Endodermal cell (in vitro differentiated cells): ENCODE measurements around the gene SMNDC1. TPM values are rescaled to one million over a fixed set of nuclear protein-coding genes. Genes with fewer than 3 reads are reported as not detected.

ENCODE experiments used
- DNase-seq: peaks from one replicate; pipeline ENCODE4 v3.0.0-alpha.2; 2017
- H3K27ac ChIP-seq: 2 replicates; pipeline ENCODE4 v1.5.1; 2013; ENCODE audit warnings: mild to moderate bottlenecking, low read depth, low read length, moderate library complexity
- H3K27me3 ChIP-seq: 2 replicates; pipeline ENCODE4 v1.6.1; 2013; ENCODE audit warnings: mild to moderate bottlenecking, low read length, moderate library complexity; ENCODE audit not compliant: insufficient read depth, control insufficient read depth, poor library complexity, severe bottlenecking
- H3K36me3 ChIP-seq: 2 replicates; pipeline ENCODE4 v1.7.0; 2013; ENCODE audit warnings: mild to moderate bottlenecking, low read length, moderate library complexity; ENCODE audit not compliant: control insufficient read depth, insufficient read depth
- H3K4me1 ChIP-seq: one replicate; pipeline ENCODE4 v1.7.0; 2013; ENCODE audit warnings: low read length; ENCODE audit not compliant: control insufficient read depth, insufficient read depth
- H3K4me3 ChIP-seq: 2 replicates; pipeline ENCODE4 v1.5.1; 2013; ENCODE audit warnings: mild to moderate bottlenecking, low read length, moderate library complexity
- H3K9ac ChIP-seq: 2 replicates; pipeline ENCODE4 v1.6.1; 2013; ENCODE audit warnings: mild to moderate bottlenecking, low read length, moderate library complexity; ENCODE audit not compliant: poor library complexity, severe bottlenecking; ENCODE audit errors: extremely low read depth
- H3K9me3 ChIP-seq: 2 replicates; pipeline ENCODE4 v1.6.1; 2013; ENCODE audit warnings: mild to moderate bottlenecking, low read length, moderate library complexity; ENCODE audit not compliant: control insufficient read depth
- H3K27ac Mint-ChIP-seq: 2 replicates; pipeline ENCODE4 v1.8.0; 2020; ENCODE audit warnings: mixed read lengths
- H3K27me3 Mint-ChIP-seq: 2 replicates; pipeline ENCODE4 v1.8.0; 2021; ENCODE audit warnings: mild to moderate bottlenecking, mixed read lengths; ENCODE audit not compliant: insufficient read depth
- H3K36me3 Mint-ChIP-seq: 2 replicates; pipeline ENCODE4 v1.8.0; 2020; ENCODE audit warnings: low read depth, mixed read lengths
- H3K4me1 Mint-ChIP-seq: 2 replicates; pipeline ENCODE4 v1.8.0; 2020; ENCODE audit warnings: mixed read lengths
- H3K4me3 Mint-ChIP-seq: 2 replicates; pipeline ENCODE4 v1.8.0; 2020; ENCODE audit warnings: mild to moderate bottlenecking, moderate library complexity, mixed read lengths
- H3K9me3 Mint-ChIP-seq: 2 replicates; pipeline ENCODE4 v1.8.0; 2020; ENCODE audit warnings: mild to moderate bottlenecking, mixed read lengths
- WGBS, 2 experiments: methylation state at CpG; one replicate each; pipeline versions ENCODE4 v1.1.5 to v1.1.7; 2013; ENCODE audit warnings: missing lambda C conversion rate in 2 of 2, mixed read lengths in 1 of 2; ENCODE audit not compliant: insufficient coverage in 1 of 2, insufficient read length in 1 of 2; 5-methylcytosine and 5-hydroxymethylcytosine counted together
- total RNA-seq, 2 donors: library from RNA; stranded (reverse); fragmentation: NEBNext Ultra II Directional in 1 of 2; extraction: Animal tissue kit (Norgen Biotek cat#: 25700) in 1 of 2; gene quantifications; 2 replicates in 1 of 2; 3 replicates in 1 of 2; pipeline ENCODE4 v1.2.1, GENCODE V29; 2021
- TF ChIP-seq, protein P1 (sequence below): fragments of 200-600 bp; sonication (generic); conservative IDR thresholded peaks from 2 replicates; pipeline ENCODE4 v1.5.0; 2021; ENCODE audit warnings: antibody characterized with exemption, mild to moderate bottlenecking

Gene SMNDC1
- total RNA-seq, 2 donors from 2014 or later: 52.9 to 65.6 TPM

DNA sequence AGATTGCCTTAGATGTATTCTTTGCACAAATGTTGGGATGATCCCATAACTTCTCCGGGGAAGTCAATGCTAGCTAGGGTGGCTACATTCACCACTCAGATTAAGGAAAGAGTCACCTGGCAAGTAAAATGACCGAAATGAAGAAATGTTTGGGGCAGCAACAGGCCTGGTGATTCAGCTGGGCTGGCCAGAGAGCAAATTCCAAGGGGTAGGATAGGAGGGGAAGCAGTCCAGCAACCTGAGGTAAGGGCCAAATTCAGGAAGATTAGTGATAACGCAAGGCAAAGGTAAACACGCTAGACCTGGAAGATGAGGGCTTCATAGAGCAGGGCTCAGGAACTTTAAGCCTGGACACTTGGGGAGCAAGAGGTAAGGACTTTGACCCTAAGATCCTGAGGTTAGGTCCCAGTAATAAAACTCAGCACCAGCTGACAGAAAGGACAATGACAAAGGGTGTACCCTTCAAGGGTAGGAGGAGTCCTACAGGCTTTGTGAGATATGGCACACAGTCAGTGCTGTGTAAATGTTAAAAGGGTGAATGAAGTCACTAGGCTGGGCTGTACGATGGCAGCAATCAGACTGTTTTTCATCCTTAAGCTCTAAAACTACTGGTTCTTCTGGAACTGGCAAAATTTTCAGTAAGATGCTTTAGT is 22.7 kb upstream of the SMNDC1 start:
- no peak overlapping the region for H3K27ac ChIP-seq
- Mint-ChIP-seq H3K4me3 (no peak overlapping the region), H3K36me3 (peaks cover 11% of the 10 kb centered on the region), H3K9me3 (peaks cover 62% of the 10 kb centered on the region), H3K27ac (no peak overlapping the region), H3K4me1 (peaks cover 26% of the 10 kb centered on the region), H3K27me3 (peaks cover 5% of the 10 kb centered on the region)
- H3K36me3 ChIP-seq: no peaks in the 10 kb centered on the region
- 92 to 94% methylated on average over 5 of the region's 5 CpGs for WGBS, 2 experiments
- TF ChIP-seq, protein P1, sequence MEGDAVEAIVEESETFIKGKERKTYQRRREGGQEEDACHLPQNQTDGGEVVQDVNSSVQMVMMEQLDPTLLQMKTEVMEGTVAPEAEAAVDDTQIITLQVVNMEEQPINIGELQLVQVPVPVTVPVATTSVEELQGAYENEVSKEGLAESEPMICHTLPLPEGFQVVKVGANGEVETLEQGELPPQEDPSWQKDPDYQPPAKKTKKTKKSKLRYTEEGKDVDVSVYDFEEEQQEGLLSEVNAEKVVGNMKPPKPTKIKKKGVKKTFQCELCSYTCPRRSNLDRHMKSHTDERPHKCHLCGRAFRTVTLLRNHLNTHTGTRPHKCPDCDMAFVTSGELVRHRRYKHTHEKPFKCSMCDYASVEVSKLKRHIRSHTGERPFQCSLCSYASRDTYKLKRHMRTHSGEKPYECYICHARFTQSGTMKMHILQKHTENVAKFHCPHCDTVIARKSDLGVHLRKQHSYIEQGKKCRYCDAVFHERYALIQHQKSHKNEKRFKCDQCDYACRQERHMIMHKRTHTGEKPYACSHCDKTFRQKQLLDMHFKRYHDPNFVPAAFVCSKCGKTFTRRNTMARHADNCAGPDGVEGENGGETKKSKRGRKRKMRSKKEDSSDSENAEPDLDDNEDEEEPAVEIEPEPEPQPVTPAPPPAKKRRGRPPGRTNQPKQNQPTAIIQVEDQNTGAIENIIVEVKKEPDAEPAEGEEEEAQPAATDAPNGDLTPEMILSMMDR: no peak
- H3K9ac ChIP-seq: no peak overlapping the region
- peaks cover 5% of the 10 kb centered on the region for H3K4me1 ChIP-seq
- DNase-seq: no peak
- H3K9me3 ChIP-seq: peaks cover 48% of the 10 kb centered on the region
- H3K4me3 ChIP-seq: peak overlapping the region; percentile 55
- H3K27me3 ChIP-seq: no peaks in the 10 kb centered on the region

DNA sequence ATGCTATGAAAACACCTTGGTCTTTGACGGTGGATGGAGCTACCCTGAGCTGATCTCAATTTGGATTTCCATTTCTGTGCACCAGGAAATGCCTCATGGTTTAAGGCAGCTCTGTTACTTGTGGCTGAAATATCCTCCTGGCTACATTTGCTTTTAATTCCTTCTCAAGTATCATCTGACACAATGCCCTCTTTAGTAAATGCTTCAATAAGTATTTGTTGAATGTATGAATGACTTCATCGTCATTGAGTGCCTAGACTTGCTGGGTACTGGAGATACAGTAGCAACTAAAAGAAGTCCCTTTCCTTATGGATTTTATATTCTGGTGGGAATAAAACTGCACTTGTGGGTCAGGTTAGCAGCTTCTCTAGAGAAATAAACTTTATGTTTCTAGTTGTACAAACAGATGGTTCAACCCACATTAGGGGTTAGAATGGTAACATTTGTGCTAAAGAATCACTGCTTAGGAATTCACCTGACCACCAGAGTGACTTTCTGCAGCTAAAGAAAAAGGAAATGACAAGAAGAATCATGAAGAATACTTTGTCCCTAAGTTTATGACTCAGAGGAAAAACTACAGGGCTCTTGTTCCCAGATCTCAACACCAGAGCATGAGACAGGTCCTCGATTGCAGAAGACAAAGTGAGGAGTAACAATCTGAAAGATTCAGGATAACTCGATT is 21.8 kb upstream of the SMNDC1 start:
- no peaks in the 10 kb centered on the region for H3K36me3 ChIP-seq
- peaks cover 62% of the 10 kb centered on the region for H3K9me3 Mint-ChIP-seq
- peaks cover 57% of the 10 kb centered on the region for H3K9me3 ChIP-seq
- H3K27me3 Mint-ChIP-seq: peaks cover 5% of the 10 kb centered on the region
- no peak overlapping the region for H3K9ac ChIP-seq
- no peak for DNase-seq
- peaks cover 26% of the 10 kb centered on the region for H3K4me1 Mint-ChIP-seq
- H3K4me3 Mint-ChIP-seq: no peak overlapping the region
- 85 to 93% methylated on average over 4 of the region's 4 CpGs for WGBS, 2 experiments
- peaks cover 5% of the 10 kb centered on the region for H3K4me1 ChIP-seq
- TF ChIP-seq, protein P1: no peak
- no peak overlapping the region for H3K27ac ChIP-seq
- H3K27me3 ChIP-seq: no peaks in the 10 kb centered on the region
- peaks cover 10% of the 10 kb centered on the region for H3K36me3 Mint-ChIP-seq
- no peak overlapping the region for H3K27ac Mint-ChIP-seq
- H3K4me3 ChIP-seq: peak overlapping the region; percentile 38

DNA sequence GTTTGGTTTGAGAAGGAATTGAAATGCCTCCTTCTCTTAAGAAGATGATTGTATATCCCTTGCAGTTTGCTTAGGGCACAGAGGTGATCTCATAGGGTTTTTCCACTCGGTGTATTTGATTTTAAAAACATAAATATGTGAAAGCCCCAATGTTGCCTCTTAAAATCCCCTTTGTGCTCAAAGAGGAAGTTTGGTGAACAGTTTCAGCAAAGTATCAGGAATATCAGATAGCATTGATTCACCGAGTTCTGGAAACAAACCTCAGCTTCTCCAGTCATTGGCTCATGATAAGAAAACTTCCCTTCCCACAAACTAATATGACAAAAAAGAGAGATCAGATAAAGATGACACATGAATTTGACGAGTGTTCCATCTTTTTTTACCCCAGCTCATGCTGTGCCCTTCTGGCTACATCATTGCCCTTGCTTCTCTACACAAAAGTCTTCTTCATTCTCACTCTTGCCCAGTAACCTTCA is 20.1 kb upstream of the SMNDC1 start:
- WGBS, 2 experiments: 49 to 93% methylated on average over 2 to 3 of the region's 3 CpGs
- peaks cover 5% of the 10 kb centered on the region for H3K27me3 Mint-ChIP-seq
- H3K4me1 Mint-ChIP-seq: peaks cover 27% of the 10 kb centered on the region
- H3K27me3 ChIP-seq: no peaks in the 10 kb centered on the region
- peaks cover 5% of the 10 kb centered on the region for H3K4me1 ChIP-seq
- TF ChIP-seq, protein P1: no peak
- peaks cover 54% of the 10 kb centered on the region for H3K9me3 Mint-ChIP-seq
- H3K27ac ChIP-seq: no peak overlapping the region
- no peaks in the 10 kb centered on the region for H3K36me3 ChIP-seq
- peaks cover 6% of the 10 kb centered on the region for H3K36me3 Mint-ChIP-seq
- no peak for DNase-seq
- H3K4me3 Mint-ChIP-seq: no peak overlapping the region
- no peak overlapping the region for H3K4me3 ChIP-seq
- peak overlapping the region; percentile 50 for H3K27ac Mint-ChIP-seq
- peaks cover 57% of the 10 kb centered on the region for H3K9me3 ChIP-seq
- no peak overlapping the region for H3K9ac ChIP-seq
